ENCODE measurements around the gene ZNF768. TPM values are rescaled to one million over a fixed set of nuclear protein-coding genes. Genes with fewer than 3 reads are reported as not detected.
A peak's percentile ranks its signal among the peaks of the same experiment; 100 is the strongest.

ZNF768 gene
- total RNA-seq, 1 donor from 2014 or later: 30.7 TPM

DNA sequence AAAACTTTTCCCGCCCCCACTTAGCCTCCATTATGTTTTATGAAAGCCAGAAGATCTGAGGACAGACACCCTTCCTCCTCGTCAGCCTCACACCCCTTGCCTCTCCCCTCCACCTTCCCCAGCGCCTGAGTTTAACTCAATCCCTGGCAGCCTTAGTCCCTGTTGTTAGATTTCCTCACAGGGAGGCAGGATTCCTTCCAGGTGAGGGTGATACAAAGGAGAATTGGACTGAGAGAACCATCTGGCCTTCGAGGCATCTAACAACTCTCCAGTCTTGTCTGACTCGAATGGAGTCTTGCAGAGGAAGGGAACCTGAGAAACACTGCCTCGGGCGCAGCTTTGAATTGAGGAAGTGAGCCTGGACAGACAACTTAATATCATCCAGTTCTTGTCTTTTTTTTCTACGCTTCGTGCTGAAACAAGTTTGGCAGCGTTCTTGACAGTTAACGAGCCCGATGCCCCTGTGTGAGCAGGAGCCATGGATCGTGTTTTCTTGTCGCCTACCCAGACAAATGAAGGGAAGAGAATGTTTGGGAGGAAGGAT lies 1.3 kb upstream of the ZNF768 start:
- TF ChIP-seq POLR2A (IDR thresholded peaks at IDR 0.05) (no peak), POLR2AphosphoS5 (IDR thresholded peaks at IDR 0.05; ENCODE audit: insufficient read depth in 1 of 2, low read depth in 1 of 2) (no peak)
- TF ChIP-seq, protein P1, sequence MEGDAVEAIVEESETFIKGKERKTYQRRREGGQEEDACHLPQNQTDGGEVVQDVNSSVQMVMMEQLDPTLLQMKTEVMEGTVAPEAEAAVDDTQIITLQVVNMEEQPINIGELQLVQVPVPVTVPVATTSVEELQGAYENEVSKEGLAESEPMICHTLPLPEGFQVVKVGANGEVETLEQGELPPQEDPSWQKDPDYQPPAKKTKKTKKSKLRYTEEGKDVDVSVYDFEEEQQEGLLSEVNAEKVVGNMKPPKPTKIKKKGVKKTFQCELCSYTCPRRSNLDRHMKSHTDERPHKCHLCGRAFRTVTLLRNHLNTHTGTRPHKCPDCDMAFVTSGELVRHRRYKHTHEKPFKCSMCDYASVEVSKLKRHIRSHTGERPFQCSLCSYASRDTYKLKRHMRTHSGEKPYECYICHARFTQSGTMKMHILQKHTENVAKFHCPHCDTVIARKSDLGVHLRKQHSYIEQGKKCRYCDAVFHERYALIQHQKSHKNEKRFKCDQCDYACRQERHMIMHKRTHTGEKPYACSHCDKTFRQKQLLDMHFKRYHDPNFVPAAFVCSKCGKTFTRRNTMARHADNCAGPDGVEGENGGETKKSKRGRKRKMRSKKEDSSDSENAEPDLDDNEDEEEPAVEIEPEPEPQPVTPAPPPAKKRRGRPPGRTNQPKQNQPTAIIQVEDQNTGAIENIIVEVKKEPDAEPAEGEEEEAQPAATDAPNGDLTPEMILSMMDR (IDR thresholded peaks at IDR 0.05): no peak
- Histone ChIP-seq H3K4me3 (peak overlapping the region; percentile 79 to 95), H3K4me1 (peaks cover 38% of the 10 kb centered on the region), H3K9me3 (no peaks in the 10 kb centered on the region), H3K27me3 (no peaks in the 10 kb centered on the region), H3K27ac (peak overlapping the region; percentile 95), H3K36me3 (peaks cover 0 to 8% of the 10 kb centered on the region in 2 donors)
- DNase-seq (ENCODE audit: extremely low spot score in 2 of 2): no peak
- intact Hi-C loops (cut with DNase I): no loop called here

DNA sequence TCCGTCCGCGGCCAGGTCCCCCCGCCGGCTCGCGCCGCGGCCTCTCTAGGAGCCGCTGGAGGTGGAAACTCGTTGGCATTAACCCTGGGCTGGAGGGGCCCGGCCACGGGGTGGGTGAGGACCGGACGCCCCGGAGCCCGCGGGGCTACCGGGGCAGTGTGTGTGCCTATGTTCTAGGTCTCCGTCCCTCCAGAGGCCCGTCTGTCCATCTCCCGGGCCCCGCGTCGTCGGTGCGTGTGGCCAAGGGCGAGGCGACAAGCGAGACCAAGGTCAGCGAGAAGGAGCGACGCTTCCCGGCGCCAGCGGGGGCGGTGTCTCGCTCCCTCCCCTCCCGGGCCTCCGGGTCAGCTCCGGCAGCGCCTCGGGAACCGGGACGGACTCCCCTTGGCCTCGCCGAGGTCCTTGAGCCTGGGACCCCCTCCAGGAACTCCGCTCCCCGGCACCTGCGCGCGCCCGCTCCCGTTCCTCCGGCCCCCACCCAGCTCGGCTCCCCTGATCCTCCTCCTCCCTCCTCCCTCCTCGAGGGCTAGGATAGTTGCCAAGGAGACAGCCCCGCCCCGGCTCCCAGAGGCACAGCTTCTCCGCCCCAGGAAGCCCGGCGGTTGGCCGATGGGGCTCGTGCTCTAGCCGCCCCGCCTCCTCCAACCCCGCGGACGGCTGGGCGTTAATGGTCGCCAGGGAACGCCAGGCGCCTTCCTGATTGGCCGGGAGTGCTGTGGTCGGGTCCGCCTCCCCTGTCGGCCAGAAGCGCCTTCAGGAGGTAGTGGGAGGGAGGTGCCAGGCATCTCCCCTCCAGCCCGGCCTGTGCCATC lies 663 bp upstream of the ZNF768 start:
- intact Hi-C loops (cut with DNase I): no loop called here
- DNase-seq (ENCODE audit: extremely low spot score in 2 of 2): peak; percentile 98
- Histone ChIP-seq H3K36me3 (peaks cover 0 to under 1% of the 10 kb centered on the region in 2 donors), H3K9me3 (no peaks in the 10 kb centered on the region), H3K27ac (peak overlapping the region; percentile 95), H3K4me3 (peak overlapping the region; percentile 79 to 95), H3K4me1 (peaks cover 37% of the 10 kb centered on the region), H3K27me3 (no peaks in the 10 kb centered on the region)
- TF ChIP-seq, protein P1 (IDR thresholded peaks at IDR 0.05): peak in 1 of 3 experiments; percentile 26
- TF ChIP-seq POLR2A (IDR thresholded peaks at IDR 0.05) (peak in 1 of 2 donors; percentile 20), POLR2AphosphoS5 (IDR thresholded peaks at IDR 0.05; ENCODE audit: insufficient read depth in 1 of 2, low read depth in 1 of 2) (peak; percentile 87 to 94)

DNA sequence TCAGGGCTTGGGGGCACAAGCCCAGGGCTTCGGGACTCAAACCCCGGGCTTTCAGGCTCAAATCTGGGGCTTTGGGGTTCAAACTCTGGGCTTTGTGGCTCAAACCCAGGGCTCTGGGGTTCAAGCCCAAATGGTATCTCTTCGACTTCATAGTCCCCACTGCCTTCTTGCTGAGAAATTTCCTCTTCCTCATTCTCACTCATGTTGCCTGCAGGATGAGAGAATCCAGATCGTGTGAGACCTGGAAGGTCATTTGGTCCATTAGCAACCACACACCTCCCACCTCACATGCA lies 576 bp downstream of the ZNF768 start:
- H3K27ac ChIP-seq: peak overlapping the region; percentile 95
- intact Hi-C loops (cut with DNase I): no loop called here
- TF ChIP-seq, protein P1 (IDR thresholded peaks at IDR 0.05): no peak
- no peak for TF ChIP-seq POLR2A (IDR thresholded peaks at IDR 0.05)
- no peak for TF ChIP-seq POLR2AphosphoS5 (IDR thresholded peaks at IDR 0.05; ENCODE audit: insufficient read depth in 1 of 2, low read depth in 1 of 2)

DNA sequence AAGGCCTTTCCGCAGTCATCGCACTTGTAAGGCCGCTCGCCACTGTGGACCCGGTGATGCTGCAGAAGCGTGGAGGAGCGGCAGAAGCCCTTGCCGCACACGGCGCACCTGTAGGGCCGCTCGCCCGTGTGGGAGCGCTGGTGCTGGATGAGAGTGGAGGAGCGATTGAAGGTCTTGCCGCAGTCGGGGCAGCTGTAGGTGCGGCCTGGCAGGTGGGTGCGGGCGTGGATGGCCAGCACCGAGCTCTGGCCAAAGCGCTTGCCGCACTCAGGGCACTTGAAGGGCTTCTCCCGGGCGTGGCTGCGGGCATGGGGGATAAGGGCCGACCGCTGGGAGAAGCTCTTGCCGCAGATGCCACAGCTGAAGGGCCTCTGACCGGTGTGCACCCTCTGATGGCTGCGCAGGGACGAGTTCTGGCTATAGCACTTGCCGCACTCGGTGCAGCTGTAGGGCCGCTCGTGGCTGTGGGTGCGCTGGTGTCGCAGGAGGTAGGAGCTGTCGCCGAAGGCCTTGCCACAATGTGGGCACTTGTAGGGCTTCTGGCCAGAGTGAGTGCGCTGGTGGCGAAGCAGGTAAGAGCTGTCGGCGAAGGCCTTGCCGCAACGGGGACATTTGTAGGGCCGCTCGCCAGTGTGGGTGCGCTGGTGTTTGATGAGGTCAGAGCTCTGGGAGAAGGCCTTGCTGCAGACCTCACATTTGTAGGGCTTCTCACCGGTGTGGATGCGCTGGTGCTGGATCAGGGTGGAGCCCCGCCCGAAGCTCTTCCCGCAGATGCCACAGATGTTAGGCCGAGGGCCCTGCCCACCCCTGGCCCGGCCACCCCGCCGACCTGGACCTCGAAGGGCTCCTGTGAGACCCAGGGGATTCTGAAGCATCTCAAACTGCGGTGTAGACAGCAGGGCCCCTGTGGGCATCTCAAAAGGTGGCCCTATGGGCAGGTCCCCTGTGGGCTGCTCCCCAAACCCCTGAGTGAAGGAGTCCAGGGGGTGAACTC lies 1.5 kb downstream of the ZNF768 start:
- no peaks in the 10 kb centered on the region for H3K27me3 ChIP-seq
- no peak overlapping the region for H3K27ac ChIP-seq
- intact Hi-C loops (cut with DNase I): no loop called here

More for the DNA sequence above, 576 bp downstream of the ZNF768 start:
- H3K4me3 ChIP-seq: peak overlapping the region; percentile 79 to 95
- no peak for DNase-seq (ENCODE audit: extremely low spot score in 2 of 2)
- H3K36me3 ChIP-seq: no peaks in the 10 kb centered on the region
- H3K27me3 ChIP-seq: no peaks in the 10 kb centered on the region
- no peaks in the 10 kb centered on the region for H3K9me3 ChIP-seq
- H3K4me1 ChIP-seq: peaks cover 36% of the 10 kb centered on the region

More for the DNA sequence above, 1.5 kb downstream of the ZNF768 start:
- no peak for DNase-seq (ENCODE audit: extremely low spot score in 2 of 2)
- TF ChIP-seq POLR2AphosphoS5 (IDR thresholded peaks at IDR 0.05; ENCODE audit: insufficient read depth in 1 of 2, low read depth in 1 of 2) (no peak), POLR2A (IDR thresholded peaks at IDR 0.05) (no peak)
- TF ChIP-seq, protein P1 (IDR thresholded peaks at IDR 0.05): no peak
- H3K4me1 ChIP-seq: peaks cover 31% of the 10 kb centered on the region
- no peaks in the 10 kb centered on the region for H3K9me3 ChIP-seq
- no peak overlapping the region for H3K4me3 ChIP-seq
- no peaks in the 10 kb centered on the region for H3K36me3 ChIP-seq

Measured in vagina (tissue), 2 donors.